Sigmoid colon (tissue), 4 donors: ENCODE measurements around the gene CLRN2.

ENCODE experiments used
- EP300 ChIP-seq, 4 donors: sonication (generic); formaldehyde crosslinking; IDR thresholded peaks; one replicate each; pipeline ENCODE4 v1.6.1; 2017; ENCODE audit warnings: antibody characterized with exemption in 4 of 4
- POLR2A ChIP-seq, 2 donors: fragments of 450-650 bp; IDR thresholded peaks; one replicate each; pipeline ENCODE4 v1.6.1; 2016; ENCODE audit warnings: antibody characterized with exemption in 2 of 2, mild to moderate bottlenecking in 2 of 2, moderate library complexity in 2 of 2
- POLR2AphosphoS5 ChIP-seq, 4 donors: sonication (generic); formaldehyde crosslinking; IDR thresholded peaks; one replicate each; pipeline ENCODE4 v1.6.1; 2017; ENCODE audit warnings: antibody characterized with exemption in 4 of 4
- TF ChIP-seq, protein P1 (sequence below), 4 experiments: fragments of 450-650 bp in 3 of 4; fragments of 200-600 bp in 1 of 4; IDR thresholded peaks; one replicate each; pipeline ENCODE4 v1.5.1; 2016 to 2019; ENCODE audit warnings: antibody characterized with exemption in 4 of 4, mild to moderate bottlenecking in 3 of 4, moderate library complexity in 2 of 4

DNA sequence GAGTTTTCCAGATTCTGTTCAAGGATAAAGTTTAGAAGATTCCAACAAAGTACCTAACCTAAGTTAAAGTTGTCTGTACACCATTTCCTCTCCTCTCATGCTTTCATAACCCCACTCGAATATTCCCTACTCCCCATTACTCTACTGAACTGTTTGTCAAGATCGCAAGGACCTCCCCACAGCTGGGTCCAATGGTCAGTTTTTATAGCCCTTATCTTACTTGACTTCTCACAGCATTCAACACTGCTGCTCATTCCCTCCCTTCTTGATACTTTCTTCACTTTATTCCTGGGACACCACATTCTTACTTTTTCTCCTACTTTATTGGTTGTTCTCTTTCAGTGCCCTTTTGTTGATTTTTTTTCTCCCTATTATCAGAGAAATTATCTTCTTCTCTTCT is 34.0 kb upstream of the CLRN2 start:
- TF ChIP-seq EP300 (IDR thresholded peaks at IDR 0.05): no peak
- TF ChIP-seq, protein P1, sequence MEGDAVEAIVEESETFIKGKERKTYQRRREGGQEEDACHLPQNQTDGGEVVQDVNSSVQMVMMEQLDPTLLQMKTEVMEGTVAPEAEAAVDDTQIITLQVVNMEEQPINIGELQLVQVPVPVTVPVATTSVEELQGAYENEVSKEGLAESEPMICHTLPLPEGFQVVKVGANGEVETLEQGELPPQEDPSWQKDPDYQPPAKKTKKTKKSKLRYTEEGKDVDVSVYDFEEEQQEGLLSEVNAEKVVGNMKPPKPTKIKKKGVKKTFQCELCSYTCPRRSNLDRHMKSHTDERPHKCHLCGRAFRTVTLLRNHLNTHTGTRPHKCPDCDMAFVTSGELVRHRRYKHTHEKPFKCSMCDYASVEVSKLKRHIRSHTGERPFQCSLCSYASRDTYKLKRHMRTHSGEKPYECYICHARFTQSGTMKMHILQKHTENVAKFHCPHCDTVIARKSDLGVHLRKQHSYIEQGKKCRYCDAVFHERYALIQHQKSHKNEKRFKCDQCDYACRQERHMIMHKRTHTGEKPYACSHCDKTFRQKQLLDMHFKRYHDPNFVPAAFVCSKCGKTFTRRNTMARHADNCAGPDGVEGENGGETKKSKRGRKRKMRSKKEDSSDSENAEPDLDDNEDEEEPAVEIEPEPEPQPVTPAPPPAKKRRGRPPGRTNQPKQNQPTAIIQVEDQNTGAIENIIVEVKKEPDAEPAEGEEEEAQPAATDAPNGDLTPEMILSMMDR (IDR thresholded peaks at IDR 0.05): no peak
- no peak for TF ChIP-seq POLR2A (IDR thresholded peaks at IDR 0.05)
- TF ChIP-seq POLR2AphosphoS5 (IDR thresholded peaks at IDR 0.05): no peak
